ENCODE results near the gene LYPD6B.

GRCh38 chr2:149155196-149155969, 116.9 kb downstream of the LYPD6B start:
- TF ChIP-seq EZH2 (IDR thresholded peaks at IDR 0.05) (no peak), POLR2AphosphoS5 (IDR thresholded peaks at IDR 0.05; ENCODE audit: borderline replicate concordance, low read depth, low read length) (no peak)
